Karpas-422 (cell line): ENCODE results near the gene PLXNB2. TPM values are rescaled to one million over a fixed set of nuclear protein-coding genes. Genes with fewer than 3 reads are reported as not detected.

Experiments
- DNase-seq: peaks from one replicate; pipeline ENCODE4 v3.0.0-alpha.2; 2015
- H2AFZ ChIP-seq: fragments of 200-600 bp; sonication (generic); 2 replicates; pipeline ENCODE4 v1.6.1; 2014; ENCODE audit warnings: antibody characterized with exemption, low read length, mixed read lengths
- H3K27ac ChIP-seq: fragments of 200-600 bp; sonication (generic); 2 replicates; pipeline ENCODE4 v1.5.1; 2014; ENCODE audit warnings: mild to moderate bottlenecking, low read length, moderate library complexity
- H3K27me3 ChIP-seq: fragments of 200-600 bp; sonication (generic); 2 replicates; pipeline ENCODE4 v1.6.1; 2014; ENCODE audit warnings: low read length, mixed read lengths
- H3K36me3 ChIP-seq: fragments of 200-600 bp; sonication (generic); 2 replicates; pipeline ENCODE4 v1.6.1; 2014; ENCODE audit warnings: low read length, mixed read lengths; ENCODE audit not compliant: insufficient read depth
- H3K4me1 ChIP-seq: fragments of 200-600 bp; sonication (generic); 2 replicates; pipeline ENCODE4 v1.6.1; 2014; ENCODE audit warnings: mild to moderate bottlenecking, low read length, mixed read lengths
- H3K4me2 ChIP-seq: fragments of 200-600 bp; sonication (generic); 2 replicates; pipeline ENCODE4 v1.6.1; 2014; ENCODE audit warnings: low read length, low read depth, mild to moderate bottlenecking; ENCODE audit not compliant: poor library complexity, severe bottlenecking
- H3K4me3 ChIP-seq: fragments of 200-600 bp; sonication (generic); 2 replicates; pipeline ENCODE4 v1.5.1; 2014; ENCODE audit warnings: mild to moderate bottlenecking, antibody characterized with exemption, low read length, mixed read lengths
- H3K79me2 ChIP-seq: fragments of 200-600 bp; sonication (generic); 2 replicates; pipeline ENCODE4 v1.6.1; 2014; ENCODE audit warnings: mild to moderate bottlenecking, low read length, mixed read lengths
- H3K9ac ChIP-seq: fragments of 200-600 bp; sonication (generic); 2 replicates; pipeline ENCODE4 v1.6.0; 2014; ENCODE audit warnings: low read length
- H3K9me2 ChIP-seq: fragments of 200-600 bp; sonication (generic), shearing (Covaris generic); replicated peaks from 2 replicates; pipeline ENCODE4 v1.6.0; 2014; ENCODE audit warnings: mild to moderate bottlenecking, low read length, moderate library complexity; ENCODE audit not compliant: insufficient read depth
- H3K9me3 ChIP-seq: fragments of 300-700, 200-600 bp; sonication (generic); 2 replicates; pipeline ENCODE4 v1.6.1; 2014; ENCODE audit warnings: low read length, mixed read lengths
- H4K20me1 ChIP-seq: fragments of 200-600 bp; sonication (generic); 2 replicates; pipeline ENCODE4 v1.6.1; 2014; ENCODE audit warnings: mild to moderate bottlenecking, antibody characterized with exemption, low read length, low read depth; ENCODE audit not compliant: insufficient read depth
- total RNA-seq: library from RNA; depleted of rRNA; stranded (reverse); fragments of >200 nt; shearing (Covaris generic); gene quantifications from 2 replicates; pipeline ENCODE4 v1.2.3, GENCODE V29; 2014; ENCODE audit warnings: low replicate concordance

Gene PLXNB2
- total RNA-seq, 1 experiment from 2014 or later: 2.6 TPM

DNA sequence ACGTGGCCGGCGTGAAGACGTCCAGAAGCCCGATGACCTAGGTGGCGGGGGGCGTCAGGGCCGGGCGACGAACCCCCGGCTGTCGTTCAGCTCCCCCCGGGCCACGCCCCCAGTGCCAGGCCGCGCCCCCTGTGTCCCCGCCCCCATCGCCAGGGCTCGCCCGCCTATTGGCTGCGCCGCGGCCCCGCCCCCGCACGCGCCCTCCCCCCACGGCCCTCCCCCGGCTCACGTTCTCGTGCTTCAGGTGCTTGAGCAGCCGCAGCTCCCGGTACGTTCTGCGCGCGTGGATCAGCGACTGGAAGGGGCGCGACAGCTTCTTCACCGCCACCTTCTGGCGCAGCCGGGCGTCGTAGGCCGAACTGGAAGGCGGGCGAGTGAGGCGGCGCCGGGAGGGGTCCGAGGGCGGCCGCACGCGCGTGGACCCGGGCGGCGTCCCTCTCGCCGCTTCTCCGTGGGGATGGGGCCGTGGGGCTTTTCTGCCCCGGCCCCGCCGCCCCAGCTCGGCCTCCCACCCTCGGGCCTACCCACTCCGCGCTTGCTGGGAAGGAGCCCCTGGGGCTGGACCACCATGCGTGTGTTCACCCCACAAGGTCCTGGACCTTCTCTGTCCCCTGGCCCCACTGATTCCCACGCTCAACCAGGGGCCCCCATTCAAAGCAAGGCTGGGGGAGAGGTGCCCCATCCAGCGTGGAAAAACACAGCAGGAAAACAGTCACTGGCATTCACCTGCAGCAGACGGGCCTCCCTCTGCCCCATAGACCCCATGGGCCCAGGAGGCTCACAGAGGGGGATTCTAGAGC is 39.7 kb downstream of the PLXNB2 start:
- no peaks in the 10 kb centered on the region for H3K79me2 ChIP-seq
- H2AFZ ChIP-seq: no peak overlapping the region
- no peaks in the 10 kb centered on the region for H3K9me2 ChIP-seq
- no peaks in the 10 kb centered on the region for H3K9me3 ChIP-seq
- no peak overlapping the region for H3K9ac ChIP-seq
- H3K36me3 ChIP-seq: no peaks in the 10 kb centered on the region
- H3K4me2 ChIP-seq: no peak overlapping the region
- no peaks in the 10 kb centered on the region for H3K27me3 ChIP-seq
- no peaks in the 10 kb centered on the region for H4K20me1 ChIP-seq
- no peak overlapping the region for H3K27ac ChIP-seq
- no peak overlapping the region for H3K4me3 ChIP-seq
- H3K4me1 ChIP-seq: peaks cover 33% of the 10 kb centered on the region
- no peak for DNase-seq

DNA sequence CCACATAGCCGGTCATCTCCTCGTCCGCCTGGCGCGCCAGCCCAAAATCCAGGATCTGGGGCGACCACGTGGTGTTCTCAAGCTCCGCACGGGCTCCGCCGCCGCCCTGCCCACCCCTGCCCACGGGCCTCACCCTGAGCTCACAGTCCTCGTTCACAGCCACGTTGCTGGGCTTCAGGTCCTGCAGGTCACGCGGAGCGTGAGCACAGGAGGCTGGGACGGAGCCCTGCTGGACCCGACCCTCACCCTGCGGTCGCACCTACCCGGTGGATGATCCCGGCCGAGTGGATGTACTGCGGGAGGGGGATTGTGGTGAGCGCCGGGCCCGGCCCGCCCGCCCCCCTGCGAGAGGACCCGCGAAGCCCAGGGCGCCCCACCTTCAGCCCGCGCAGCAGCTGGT is 40.5 kb downstream of the PLXNB2 start:
- Histone ChIP-seq H2AFZ (no peak overlapping the region), H3K4me2 (no peak overlapping the region), H3K9me2 (no peaks in the 10 kb centered on the region)

DNA sequence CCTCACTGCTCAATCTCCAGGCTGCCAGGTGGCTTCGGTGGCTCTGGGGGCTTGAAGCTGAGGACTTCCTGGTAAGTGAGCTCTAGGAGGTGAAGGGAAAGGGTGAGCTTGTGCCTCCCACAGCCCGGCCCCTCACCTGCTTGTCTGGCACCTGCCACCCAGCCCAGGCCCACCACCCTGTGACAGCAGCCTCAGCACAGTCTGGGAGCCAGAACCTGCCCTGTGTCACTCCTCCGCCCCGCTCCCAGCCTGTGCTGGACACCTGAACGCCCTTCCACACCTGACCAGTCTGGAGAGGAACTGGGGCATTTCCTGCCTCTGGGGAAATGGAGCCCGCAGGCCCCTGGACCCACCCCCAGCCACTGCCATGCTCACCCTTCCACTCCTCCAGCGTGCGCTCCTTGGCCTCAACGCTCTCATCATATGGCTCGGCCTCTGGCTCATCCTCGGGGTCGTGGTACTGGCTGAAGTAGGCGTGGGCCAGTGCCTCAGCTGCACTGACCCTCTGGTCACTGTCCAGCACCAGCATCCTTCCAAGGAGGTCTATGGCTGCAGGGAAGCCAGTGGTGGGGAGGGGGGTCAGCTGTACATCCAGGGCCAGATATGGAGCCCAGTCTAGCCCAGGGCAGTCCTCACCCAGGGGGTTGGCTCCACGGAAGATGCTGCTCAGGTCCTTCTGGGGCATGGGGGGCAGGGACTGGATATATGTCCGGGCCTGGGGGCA is 42.3 kb downstream of the PLXNB2 start:
- no peaks in the 10 kb centered on the region for H3K36me3 ChIP-seq
- H3K4me1 ChIP-seq: peaks cover 28% of the 10 kb centered on the region
- H3K4me2 ChIP-seq: no peak overlapping the region
- H4K20me1 ChIP-seq: no peaks in the 10 kb centered on the region
- no peak overlapping the region for H3K9ac ChIP-seq
- H3K9me2 ChIP-seq: no peaks in the 10 kb centered on the region
- no peak for DNase-seq
- H3K27me3 ChIP-seq: no peaks in the 10 kb centered on the region
- H3K4me3 ChIP-seq: no peak overlapping the region
- no peak overlapping the region for H3K27ac ChIP-seq
- no peaks in the 10 kb centered on the region for H3K9me3 ChIP-seq
- no peak overlapping the region for H2AFZ ChIP-seq
- peaks cover 9% of the 10 kb centered on the region for H3K79me2 ChIP-seq

More for the DNA sequence above, 40.5 kb downstream of the PLXNB2 start:
- Histone ChIP-seq H3K4me1 (peaks cover 38% of the 10 kb centered on the region), H3K27me3 (no peaks in the 10 kb centered on the region), H3K27ac (no peak overlapping the region), H3K9ac (no peak overlapping the region), H3K79me2 (no peaks in the 10 kb centered on the region), H3K4me3 (no peak overlapping the region), H3K36me3 (no peaks in the 10 kb centered on the region), H4K20me1 (no peaks in the 10 kb centered on the region), H3K9me3 (no peaks in the 10 kb centered on the region)
- no peak for DNase-seq

DNA sequence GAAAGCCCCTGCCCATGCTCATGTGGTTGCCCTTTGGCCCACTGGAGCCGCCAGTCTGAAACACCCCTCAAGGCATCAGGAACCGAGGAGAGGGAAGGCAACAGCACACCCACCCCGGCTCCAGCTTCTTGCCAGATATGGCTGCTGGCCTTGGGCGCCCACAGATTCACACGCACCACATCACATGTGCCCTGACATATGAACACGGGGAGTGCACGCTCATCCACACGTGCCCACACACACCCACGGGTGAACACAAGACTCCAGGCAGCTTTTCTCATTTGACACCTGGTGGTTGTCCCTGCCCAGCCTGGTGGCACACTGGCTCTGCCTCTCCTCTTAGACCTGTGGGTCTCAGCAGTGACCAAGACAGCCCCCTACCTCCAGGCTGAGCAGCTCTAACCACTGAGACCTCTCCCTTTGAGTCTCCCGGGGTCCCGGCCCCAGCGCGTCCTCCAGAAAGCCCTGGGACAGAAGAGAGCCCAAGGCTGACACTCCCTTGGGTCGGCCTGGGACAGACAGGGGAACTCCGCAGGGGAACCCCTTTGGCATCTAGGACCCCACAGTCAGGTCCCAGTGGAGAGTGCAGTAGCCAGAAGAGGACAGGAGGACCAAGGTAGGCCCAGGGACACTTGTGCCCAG is 43.2 kb downstream of the PLXNB2 start:
- H2AFZ ChIP-seq: no peak overlapping the region
- H3K27me3 ChIP-seq: no peaks in the 10 kb centered on the region
- H3K9me3 ChIP-seq: no peaks in the 10 kb centered on the region
- H3K27ac ChIP-seq: no peak overlapping the region
- no peak overlapping the region for H3K4me3 ChIP-seq
- H3K4me1 ChIP-seq: peaks cover 25% of the 10 kb centered on the region
- no peak overlapping the region for H3K9ac ChIP-seq
- no peaks in the 10 kb centered on the region for H3K9me2 ChIP-seq
- no peaks in the 10 kb centered on the region for H4K20me1 ChIP-seq
- peaks cover 17% of the 10 kb centered on the region for H3K79me2 ChIP-seq
- no peak overlapping the region for H3K4me2 ChIP-seq
- H3K36me3 ChIP-seq: no peaks in the 10 kb centered on the region
- no peak for DNase-seq

DNA sequence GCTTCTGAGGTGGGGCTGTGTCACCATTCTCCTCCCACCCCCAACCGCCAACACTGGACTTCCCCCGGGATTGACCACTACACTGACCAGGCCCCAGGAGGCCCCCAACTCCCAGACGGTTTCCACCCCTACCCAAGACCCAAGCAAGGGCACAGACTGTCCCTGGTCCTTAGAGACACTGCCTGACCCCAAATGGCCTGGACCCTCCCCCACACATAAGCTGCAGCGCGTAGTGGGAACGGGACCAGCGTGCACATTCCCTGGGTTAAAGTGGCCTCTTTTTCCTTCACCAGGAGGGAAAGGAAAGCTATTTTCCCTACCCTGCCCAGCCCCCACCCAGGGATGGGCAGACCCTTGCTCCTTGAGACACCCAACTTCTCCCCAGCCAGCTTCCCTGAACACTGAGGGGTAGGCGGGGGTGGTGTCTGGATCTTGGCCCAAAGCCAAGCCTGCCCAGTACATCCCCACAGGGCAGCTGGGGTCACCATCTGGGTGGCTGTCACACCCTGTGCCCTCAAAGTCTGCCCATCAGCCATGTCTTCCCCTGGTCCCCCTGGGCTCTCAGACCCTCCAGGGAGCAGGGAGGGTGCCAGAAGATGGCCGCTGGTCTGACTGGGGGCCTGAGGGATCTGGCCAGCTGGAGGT is 44.4 kb downstream of the PLXNB2 start:
- Histone ChIP-seq H3K9ac (peak overlapping the region; percentile 98), H4K20me1 (no peaks in the 10 kb centered on the region), H3K36me3 (no peaks in the 10 kb centered on the region; the same call in 1 of the 2 replicates), H3K4me1 (peaks cover 24% of the 10 kb centered on the region), H3K4me2 (peak overlapping the region; percentile 75), H3K4me3 (peak overlapping the region; percentile 97; the same call in 1 of the 2 replicates), H3K27me3 (no peaks in the 10 kb centered on the region), H3K27ac (peak overlapping the region; percentile 78), H3K9me2 (no peaks in the 10 kb centered on the region), H3K79me2 (peaks cover 25% of the 10 kb centered on the region), H2AFZ (no peak overlapping the region), H3K9me3 (no peaks in the 10 kb centered on the region)
- DNase-seq: no peak

DNA sequence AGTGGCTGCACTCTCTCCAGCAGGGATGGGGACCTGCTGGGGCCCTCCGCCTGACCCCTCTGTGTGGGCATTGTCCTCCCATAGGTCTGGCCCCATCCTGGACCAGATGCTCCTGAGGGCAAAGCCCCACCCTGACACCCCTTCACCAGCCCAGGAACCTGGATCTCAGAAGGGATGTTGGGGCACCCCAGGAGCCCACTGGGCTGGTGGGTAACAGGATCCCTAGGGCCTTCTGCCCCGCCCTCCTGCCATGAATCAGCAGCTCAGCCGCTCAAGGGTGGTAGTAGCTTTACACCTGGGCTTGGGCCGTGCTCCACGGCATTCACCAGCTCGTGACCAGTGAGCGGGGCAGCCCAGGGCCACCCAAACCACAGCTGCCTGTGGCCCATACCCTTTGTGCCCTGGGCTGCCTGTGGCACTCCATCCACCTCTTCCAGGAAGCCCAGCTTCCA is 45.0 kb downstream of the PLXNB2 start:
- peak overlapping the region; percentile 78 for H3K27ac ChIP-seq
- DNase-seq: peak; percentile 86
- peak overlapping the region; percentile 75 for H3K4me2 ChIP-seq
- no peaks in the 10 kb centered on the region; the same call in 1 of the 2 replicates for H3K36me3 ChIP-seq
- H4K20me1 ChIP-seq: no peaks in the 10 kb centered on the region
- no peak overlapping the region for H2AFZ ChIP-seq
- H3K4me3 ChIP-seq: peak overlapping the region; percentile 97
- peaks cover 24% of the 10 kb centered on the region for H3K4me1 ChIP-seq
- no peaks in the 10 kb centered on the region for H3K9me2 ChIP-seq
- H3K27me3 ChIP-seq: no peaks in the 10 kb centered on the region
- peaks cover 25% of the 10 kb centered on the region for H3K79me2 ChIP-seq
- H3K9me3 ChIP-seq: no peaks in the 10 kb centered on the region
- H3K9ac ChIP-seq: peak overlapping the region; percentile 98

DNA sequence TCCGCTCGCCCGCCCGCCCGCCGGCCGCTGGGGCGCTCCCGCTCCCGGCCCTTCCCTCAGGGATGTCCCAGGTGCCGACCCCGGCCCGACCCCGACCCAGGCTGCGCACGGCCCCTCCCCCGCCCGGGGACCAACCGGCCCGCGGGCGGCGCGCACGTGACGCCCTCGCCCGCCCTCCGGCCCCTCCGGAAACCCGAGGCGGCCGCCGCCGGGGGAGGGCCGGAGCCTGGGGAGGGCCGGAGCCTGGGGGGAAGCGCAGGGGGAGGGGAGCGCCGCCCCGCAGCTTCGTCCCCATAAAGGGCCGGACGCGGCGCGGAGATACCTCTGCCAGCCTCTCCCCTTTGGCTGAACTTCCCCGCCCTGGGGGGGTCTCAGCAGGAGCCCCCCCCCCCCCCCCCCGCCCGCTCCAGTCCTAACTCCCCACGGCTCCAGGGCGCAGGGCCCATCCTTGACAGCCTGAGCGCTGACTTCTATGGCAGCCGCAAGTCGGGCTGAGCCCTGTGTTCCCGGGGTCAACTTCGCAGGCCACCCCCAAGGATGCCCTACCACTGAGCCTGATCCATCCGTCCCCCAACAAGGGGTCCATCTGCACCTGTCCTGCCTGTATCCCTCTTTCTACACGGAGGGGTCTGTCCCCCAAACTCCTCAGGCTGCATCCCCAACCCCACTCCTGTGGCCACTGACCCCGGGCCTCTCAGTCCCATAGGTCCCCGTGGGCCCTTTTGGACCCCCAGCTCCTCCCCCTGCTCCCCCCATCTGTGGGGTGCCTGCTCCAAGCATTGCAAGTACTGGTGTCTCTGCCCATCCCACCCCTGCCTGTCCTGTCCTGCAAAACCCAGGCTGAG is 45.6 kb downstream of the PLXNB2 start, which contains the start of gene MAPK12:
TSS of gene MAPK12 (minus strand) at position 69 of the 845 bp plus-strand sequence. CDS start 174 bp downstream, outside the sequence.
- no peaks in the 10 kb centered on the region for H4K20me1 ChIP-seq
- H3K36me3 ChIP-seq: no peaks in the 10 kb centered on the region; the same call in 1 of the 2 replicates
- H3K9me3 ChIP-seq: no peaks in the 10 kb centered on the region
- no peak within 1 kb of the TSS for H2AFZ ChIP-seq
- DNase-seq: peak; percentile 90
- peak within 1 kb of the TSS; percentile 99 for H3K4me2 ChIP-seq
- no peaks in the 10 kb centered on the region for H3K9me2 ChIP-seq
- no peaks in the 10 kb centered on the region for H3K27me3 ChIP-seq
- peak within 1 kb of the TSS; percentile 97 for H3K4me3 ChIP-seq
- H3K79me2 ChIP-seq: peaks cover 25% of the 10 kb centered on the region
- H3K27ac ChIP-seq: peak within 1 kb of the TSS; percentile 79
- H3K4me1 ChIP-seq: peaks cover 24% of the 10 kb centered on the region
- H3K9ac ChIP-seq: peak within 1 kb of the TSS; percentile 98
